Measurements from ENCODE around the gene GPR35. TPM values are rescaled to one million over a fixed set of nuclear protein-coding genes. Genes with fewer than 3 reads are reported as not detected.
A peak's percentile ranks its signal among the peaks of the same experiment; 100 is the strongest.

Gene GPR35
- total RNA-seq, 1 donor from 2014 or later = 0.34 TPM

DNA sequence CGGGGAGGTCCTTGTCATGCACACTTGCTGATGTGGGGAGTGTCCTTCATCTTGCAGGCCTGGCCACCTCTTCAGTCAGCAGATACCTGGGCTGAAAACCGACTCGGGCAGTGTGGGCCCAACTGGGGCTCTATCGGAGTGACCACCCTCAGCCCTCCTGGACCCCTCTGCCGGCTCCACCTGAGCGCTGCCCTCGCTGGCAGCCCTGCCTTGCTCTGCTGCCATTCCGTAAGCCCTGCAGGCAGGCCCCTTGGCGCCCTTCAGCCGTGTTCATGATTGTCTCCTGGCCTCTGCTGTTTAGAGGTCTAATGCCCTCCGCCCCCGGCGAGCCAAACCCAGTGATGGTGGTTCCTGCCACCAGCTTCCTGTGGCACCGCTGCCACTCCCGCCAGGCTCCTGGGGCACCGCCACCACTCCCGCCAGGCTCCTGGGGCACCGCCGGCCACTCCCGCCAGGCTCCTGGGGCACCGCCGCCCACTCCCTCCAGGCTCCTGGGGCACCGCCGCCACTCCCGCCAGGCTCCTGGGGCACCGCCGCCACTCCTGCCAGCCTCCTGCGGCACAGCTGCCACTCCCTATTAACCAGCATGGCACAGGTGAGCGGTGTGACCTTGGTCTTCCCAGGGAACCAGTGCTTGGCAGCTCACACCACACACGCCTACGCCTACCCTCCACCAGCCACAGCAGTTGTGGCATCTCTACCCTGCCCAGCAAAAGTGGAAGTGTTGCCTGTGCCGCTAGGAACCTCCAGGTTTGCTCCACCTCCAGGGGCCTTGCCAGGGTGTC lies 22.8 kb upstream of the GPR35 start:
- H3K4me1 Mint-ChIP-seq = peaks cover 6% of the 10 kb centered on the region
- Histone ChIP-seq H3K27me3 (no peaks in the 10 kb centered on the region), H3K4me3 (no peak overlapping the region), H4K20me1 (ENCODE audit: low read depth) (no peaks in the 10 kb centered on the region), H3K27ac (no peak overlapping the region), H2AFZ (replicated peaks) (no peak overlapping the region), H3K4me2 (no peak overlapping the region), H3K4me1 (no peaks in the 10 kb centered on the region), H3K79me2 (ENCODE audit: low read depth) (no peaks in the 10 kb centered on the region), H3K36me3 (no peaks in the 10 kb centered on the region), H3K9me3 (ENCODE audit: low read depth) (no peaks in the 10 kb centered on the region), H3K9ac (no peak overlapping the region), H3F3A (ENCODE audit: low read depth) (no peaks in the 10 kb centered on the region)
- H3K9me3 Mint-ChIP-seq = no peaks in the 10 kb centered on the region
- peaks cover 3% of the 10 kb centered on the region for H3K36me3 Mint-ChIP-seq
- DNase-seq (ENCODE audit: low spot score) = no peak
- no peak for TF ChIP-seq EZH2phosphoT487 (IDR thresholded peaks at IDR 0.05)
- TF ChIP-seq, protein P1, sequence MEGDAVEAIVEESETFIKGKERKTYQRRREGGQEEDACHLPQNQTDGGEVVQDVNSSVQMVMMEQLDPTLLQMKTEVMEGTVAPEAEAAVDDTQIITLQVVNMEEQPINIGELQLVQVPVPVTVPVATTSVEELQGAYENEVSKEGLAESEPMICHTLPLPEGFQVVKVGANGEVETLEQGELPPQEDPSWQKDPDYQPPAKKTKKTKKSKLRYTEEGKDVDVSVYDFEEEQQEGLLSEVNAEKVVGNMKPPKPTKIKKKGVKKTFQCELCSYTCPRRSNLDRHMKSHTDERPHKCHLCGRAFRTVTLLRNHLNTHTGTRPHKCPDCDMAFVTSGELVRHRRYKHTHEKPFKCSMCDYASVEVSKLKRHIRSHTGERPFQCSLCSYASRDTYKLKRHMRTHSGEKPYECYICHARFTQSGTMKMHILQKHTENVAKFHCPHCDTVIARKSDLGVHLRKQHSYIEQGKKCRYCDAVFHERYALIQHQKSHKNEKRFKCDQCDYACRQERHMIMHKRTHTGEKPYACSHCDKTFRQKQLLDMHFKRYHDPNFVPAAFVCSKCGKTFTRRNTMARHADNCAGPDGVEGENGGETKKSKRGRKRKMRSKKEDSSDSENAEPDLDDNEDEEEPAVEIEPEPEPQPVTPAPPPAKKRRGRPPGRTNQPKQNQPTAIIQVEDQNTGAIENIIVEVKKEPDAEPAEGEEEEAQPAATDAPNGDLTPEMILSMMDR (IDR thresholded peaks at IDR 0.05) = no peak
- H3K4me3 Mint-ChIP-seq = no peak overlapping the region
- no peaks in the 10 kb centered on the region for H3K27me3 Mint-ChIP-seq (ENCODE audit: insufficient read depth, low read depth)
- no peak overlapping the region for H3K27ac Mint-ChIP-seq

DNA sequence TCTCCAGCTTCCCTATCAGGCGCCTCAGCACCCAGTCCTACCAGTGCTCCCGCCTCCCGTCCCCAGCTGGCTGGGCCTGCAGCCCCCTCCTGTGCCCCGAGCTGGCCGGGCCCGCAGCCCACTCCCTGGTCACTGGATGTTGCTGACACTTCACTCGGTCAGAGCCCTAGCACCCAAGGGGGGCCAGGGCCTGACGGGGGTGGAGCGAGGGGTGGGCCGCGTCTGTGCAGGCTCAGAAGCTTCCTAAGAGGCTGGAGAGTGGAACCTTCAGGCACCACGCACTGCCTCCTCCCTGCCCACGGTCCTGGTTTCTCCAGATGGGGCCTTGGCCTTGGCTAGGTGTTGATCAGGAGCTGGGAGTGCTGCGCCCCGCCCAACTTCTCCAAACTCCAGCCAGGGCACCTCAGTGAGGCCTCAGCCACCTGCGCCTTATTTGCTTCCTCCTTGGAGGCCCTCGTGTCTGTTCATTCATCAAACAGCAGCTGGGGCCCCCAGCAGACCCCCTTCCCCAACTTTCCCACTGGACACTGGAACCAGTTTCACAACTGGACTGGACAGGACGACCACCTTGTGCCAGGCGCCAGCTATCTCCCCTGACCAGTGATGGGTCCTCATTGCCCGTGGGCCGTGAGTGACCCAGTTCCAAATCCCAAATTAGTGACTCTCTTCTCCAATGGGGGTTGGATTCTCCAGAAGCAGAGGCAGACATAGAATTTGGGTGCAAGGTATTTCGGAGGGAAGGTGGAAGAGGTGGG lies 22.0 kb upstream of the GPR35 start:
- Mint-ChIP-seq H3K4me1 (peaks cover 6% of the 10 kb centered on the region), H3K36me3 (peaks cover 3% of the 10 kb centered on the region), H3K27me3 (ENCODE audit: insufficient read depth, low read depth) (no peaks in the 10 kb centered on the region), H3K9me3 (no peaks in the 10 kb centered on the region), H3K27ac (no peak overlapping the region), H3K4me3 (peak overlapping the region; percentile 41)
- H3K4me1 ChIP-seq = no peaks in the 10 kb centered on the region
- no peaks in the 10 kb centered on the region for H3K36me3 ChIP-seq
- no peaks in the 10 kb centered on the region for H3F3A ChIP-seq (ENCODE audit: low read depth)
- no peaks in the 10 kb centered on the region for H4K20me1 ChIP-seq (ENCODE audit: low read depth)
- no peak overlapping the region for H3K4me3 ChIP-seq
- no peak overlapping the region for H2AFZ ChIP-seq (replicated peaks)
- H3K79me2 ChIP-seq (ENCODE audit: low read depth) = no peaks in the 10 kb centered on the region
- no peak overlapping the region for H3K27ac ChIP-seq
- no peak for DNase-seq (ENCODE audit: low spot score)
- TF ChIP-seq EZH2 (IDR thresholded peaks at IDR 0.05) (no peak), EZH2phosphoT487 (IDR thresholded peaks at IDR 0.05) (no peak)
- TF ChIP-seq, protein P1 (IDR thresholded peaks at IDR 0.05) = no peak
- H3K4me2 ChIP-seq = no peak overlapping the region
- H3K27me3 ChIP-seq = peaks cover 3% of the 10 kb centered on the region
- no peak overlapping the region for H3K9ac ChIP-seq
- H3K9me3 ChIP-seq (ENCODE audit: low read depth) = no peaks in the 10 kb centered on the region

DNA sequence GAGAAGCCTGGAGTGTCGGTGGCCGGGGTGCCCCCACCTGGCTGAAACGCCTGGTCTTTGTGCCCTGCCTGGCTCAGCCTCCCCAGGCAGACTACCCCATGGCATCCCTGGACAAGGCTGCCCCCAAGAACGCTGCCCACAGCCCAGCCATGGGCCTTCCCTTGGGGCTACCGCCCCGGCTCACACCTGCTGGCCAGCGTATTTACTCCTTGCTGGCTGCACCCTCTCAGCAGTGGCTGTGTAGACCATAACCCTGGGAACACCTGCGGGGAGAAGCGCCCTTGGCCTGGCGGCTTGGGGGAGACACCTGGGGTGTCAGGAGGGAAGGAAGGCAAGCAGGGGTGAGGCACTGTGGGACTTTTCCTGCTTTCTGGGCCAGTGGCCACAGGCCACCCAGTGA lies 21.4 kb upstream of the GPR35 start:
- H3K36me3 ChIP-seq = no peaks in the 10 kb centered on the region
- TF ChIP-seq, protein P1 (IDR thresholded peaks at IDR 0.05) = no peak
- no peak for TF ChIP-seq EZH2phosphoT487 (IDR thresholded peaks at IDR 0.05)
- TF ChIP-seq EZH2 (IDR thresholded peaks at IDR 0.05) = no peak
- H3K9ac ChIP-seq = no peak overlapping the region
- peaks cover 7% of the 10 kb centered on the region for H3K27me3 ChIP-seq
- Mint-ChIP-seq H3K27me3 (ENCODE audit: insufficient read depth, low read depth) (no peaks in the 10 kb centered on the region), H3K27ac (no peak overlapping the region), H3K4me3 (no peak overlapping the region), H3K4me1 (peaks cover 6% of the 10 kb centered on the region), H3K9me3 (no peaks in the 10 kb centered on the region), H3K36me3 (peaks cover 3% of the 10 kb centered on the region)
- H3F3A ChIP-seq (ENCODE audit: low read depth) = no peaks in the 10 kb centered on the region
- DNase-seq (ENCODE audit: low spot score) = no peak
- no peaks in the 10 kb centered on the region for H3K79me2 ChIP-seq (ENCODE audit: low read depth)
- H2AFZ ChIP-seq (replicated peaks) = no peak overlapping the region
- H3K4me1 ChIP-seq = no peaks in the 10 kb centered on the region
- no peak overlapping the region for H3K4me3 ChIP-seq
- no peaks in the 10 kb centered on the region for H3K9me3 ChIP-seq (ENCODE audit: low read depth)
- H3K27ac ChIP-seq = no peak overlapping the region
- H4K20me1 ChIP-seq (ENCODE audit: low read depth) = no peaks in the 10 kb centered on the region
- H3K4me2 ChIP-seq = no peak overlapping the region
